Loucy (cell line): ENCODE data around the gene SYNDIG1.

Source experiments
- EZH2phosphoT487 ChIP-seq: fragments of 200-600 bp; IDR thresholded peaks from 2 replicates; pipeline ENCODE4 v1.6.1; 2018; ENCODE audit warnings: antibody characterized with exemption, mild to moderate bottlenecking, moderate library complexity, borderline replicate concordance
- TF ChIP-seq, protein P1 (sequence below): fragments of 200-600 bp; sonication (generic); conservative IDR thresholded peaks from 2 replicates; pipeline ENCODE4 v1.5.1; 2014; ENCODE audit warnings: mild to moderate bottlenecking, antibody characterized with exemption, low read length

DNA sequence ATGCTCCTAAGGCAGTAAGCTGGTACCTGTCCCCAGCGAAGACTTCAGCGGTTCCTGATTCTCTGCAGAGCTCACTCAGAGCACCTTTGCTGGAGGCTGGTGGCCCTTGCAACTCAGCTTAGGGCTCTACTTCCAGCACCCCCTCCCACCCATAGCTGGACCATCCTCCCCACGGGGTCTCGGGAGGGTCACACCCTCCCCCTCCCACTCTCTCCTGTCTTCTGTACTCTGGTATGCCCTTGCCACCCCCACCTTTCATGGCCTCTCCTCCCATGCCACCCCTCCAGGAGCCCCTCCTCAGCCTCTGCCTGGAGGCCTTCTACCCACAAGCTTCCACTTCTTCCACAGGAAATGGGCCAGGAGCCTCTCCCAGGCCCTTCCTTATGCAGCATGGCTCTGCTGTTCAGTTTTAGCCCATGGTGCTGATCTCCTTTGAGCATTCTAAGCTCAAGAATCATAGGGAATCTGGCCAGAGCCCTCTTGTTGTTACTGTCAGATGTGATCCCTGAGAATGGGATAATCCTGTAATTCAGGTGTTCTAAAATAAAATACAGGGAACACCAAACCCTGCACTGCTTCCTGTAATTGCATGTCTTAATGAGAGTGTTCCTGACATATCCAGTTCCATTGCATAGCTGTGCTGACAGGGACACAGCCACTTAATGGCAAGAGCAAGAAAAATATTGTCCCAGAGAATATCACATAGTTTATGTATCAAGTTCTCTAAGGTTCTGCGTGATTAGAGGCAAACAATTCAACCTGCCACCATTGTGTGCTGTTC is 142.1 kb downstream of the SYNDIG1 start:
- TF ChIP-seq, protein P1, sequence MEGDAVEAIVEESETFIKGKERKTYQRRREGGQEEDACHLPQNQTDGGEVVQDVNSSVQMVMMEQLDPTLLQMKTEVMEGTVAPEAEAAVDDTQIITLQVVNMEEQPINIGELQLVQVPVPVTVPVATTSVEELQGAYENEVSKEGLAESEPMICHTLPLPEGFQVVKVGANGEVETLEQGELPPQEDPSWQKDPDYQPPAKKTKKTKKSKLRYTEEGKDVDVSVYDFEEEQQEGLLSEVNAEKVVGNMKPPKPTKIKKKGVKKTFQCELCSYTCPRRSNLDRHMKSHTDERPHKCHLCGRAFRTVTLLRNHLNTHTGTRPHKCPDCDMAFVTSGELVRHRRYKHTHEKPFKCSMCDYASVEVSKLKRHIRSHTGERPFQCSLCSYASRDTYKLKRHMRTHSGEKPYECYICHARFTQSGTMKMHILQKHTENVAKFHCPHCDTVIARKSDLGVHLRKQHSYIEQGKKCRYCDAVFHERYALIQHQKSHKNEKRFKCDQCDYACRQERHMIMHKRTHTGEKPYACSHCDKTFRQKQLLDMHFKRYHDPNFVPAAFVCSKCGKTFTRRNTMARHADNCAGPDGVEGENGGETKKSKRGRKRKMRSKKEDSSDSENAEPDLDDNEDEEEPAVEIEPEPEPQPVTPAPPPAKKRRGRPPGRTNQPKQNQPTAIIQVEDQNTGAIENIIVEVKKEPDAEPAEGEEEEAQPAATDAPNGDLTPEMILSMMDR = no peak
- no peak for TF ChIP-seq EZH2phosphoT487
